ENCODE measurements around the gene LDLRAD4.

Gene LDLRAD4

DNA sequence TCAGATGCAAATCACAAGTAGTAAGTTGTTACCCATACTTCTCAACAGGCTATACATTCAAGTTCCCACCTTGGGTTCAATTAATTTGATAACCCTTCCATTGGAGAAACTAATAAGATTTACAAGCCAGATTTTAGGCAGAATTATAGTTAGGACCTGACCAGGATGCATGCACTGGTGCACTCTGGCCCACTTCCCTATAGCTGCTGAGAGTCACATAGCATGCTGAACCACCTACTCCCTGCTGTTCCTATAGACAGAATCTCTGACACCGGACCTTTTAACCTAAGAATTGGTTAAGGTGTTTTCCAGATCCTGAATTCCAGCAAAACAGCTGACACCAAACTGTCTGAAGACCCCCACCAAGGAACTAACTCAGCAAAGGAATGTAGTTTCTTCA is 481.6 kb downstream of the LDLRAD4 start:
- Histone ChIP-seq H3K27me3 (ENCODE audit: insufficient read depth, low read length) (no peaks in the 10 kb centered on the region), H3K4me1 (ENCODE audit: control insufficient read depth, insufficient read depth, low read length, unreplicated experiment) (no peaks in the 10 kb centered on the region), H2AFZ (ENCODE audit: low read length, unreplicated experiment) (no peak overlapping the region), H3K79me2 (ENCODE audit: control insufficient read depth, insufficient read depth, low read length, unreplicated experiment) (peaks cover 64% of the 10 kb centered on the region), H3K4me3 (ENCODE audit: low read depth, low read length) (no peak overlapping the region), H3K36me3 (ENCODE audit: insufficient read depth, low read length) (peaks cover 42% of the 10 kb centered on the region), H3K27ac (ENCODE audit: low read depth, low read length) (no peak overlapping the region)
